ENCODE data around the gene EVC.
A peak's percentile ranks its signal among the peaks of the same experiment; 100 is the strongest.

EVC gene

GRCh38 chr4:5815641-5816040 lies 104.6 kb downstream of the EVC start:
- peak in 1 of 2 donors; percentile 29 for DNase-seq
- TF ChIP-seq CTCF (IDR thresholded peaks at IDR 0.05): no peak
- H3K4me3 ChIP-seq: no peak overlapping the region
- H3K27me3 ChIP-seq: no peaks in the 10 kb centered on the region
- H3K4me1 ChIP-seq: no peaks in the 10 kb centered on the region
- no peak overlapping the region for H3K27ac ChIP-seq
- peaks cover 25 to 93% (median 72%) of the 10 kb centered on the region in 3 donors for H3K36me3 ChIP-seq
- H3K9me3 ChIP-seq: peaks cover 0 to 2% (median 0%) of the 10 kb centered on the region in 3 donors
- intact Hi-C loops (cut with DNase I; ENCODE audit: low total_unique reads): loop anchor here (10.0 kb wide), 1 partner anchor 761 kb away; the partner anchor contains the start of gene STK32B

GRCh38 chr4:5816101-5816500 lies 105.1 kb downstream of the EVC start:
- H3K4me3 ChIP-seq: no peak overlapping the region
- intact Hi-C loops (cut with DNase I; ENCODE audit: low total_unique reads): loop anchor here (10.0 kb wide), 1 partner anchor 761 kb away; the partner anchor contains the start of gene STK32B
- H3K36me3 ChIP-seq: peaks cover 28 to 93% (median 72%) of the 10 kb centered on the region in 3 donors
- no peak overlapping the region for H3K27ac ChIP-seq
- DNase-seq: peak in 1 of 2 donors; percentile 47
- no peaks in the 10 kb centered on the region for H3K27me3 ChIP-seq
- no peaks in the 10 kb centered on the region for H3K9me3 ChIP-seq
- no peak for TF ChIP-seq CTCF (IDR thresholded peaks at IDR 0.05)
- no peaks in the 10 kb centered on the region for H3K4me1 ChIP-seq

- Histone ChIP-seq H3K27me3 (no peaks in the 10 kb centered on the region), H3K4me3 (no peak overlapping the region), H3K36me3 (peaks cover 33 to 93% (median 69%) of the 10 kb centered on the region in 3 donors), H3K4me1 (no peaks in the 10 kb centered on the region), H3K9me3 (no peaks in the 10 kb centered on the region), H3K27ac (no peak overlapping the region)
- TF ChIP-seq CTCF (IDR thresholded peaks at IDR 0.05): no peak
- intact Hi-C loops (cut with DNase I; ENCODE audit: low total_unique reads): loop anchor here (10.0 kb wide), 1 partner anchor 762 kb away; the partner anchor contains the start of gene STK32B
- DNase-seq: peak in 1 of 2 donors; percentile 50
Observed at GRCh38 chr4:5816851-5817375, 105.9 kb downstream of the EVC start.

- DNase-seq: no peak
- intact Hi-C loops (cut with DNase I; ENCODE audit: low total_unique reads): no loop called here
- Histone ChIP-seq H3K27me3 (no peaks in the 10 kb centered on the region), H3K4me3 (no peak overlapping the region), H3K27ac (no peak overlapping the region), H3K36me3 (peaks cover 21 to 87% (median 57%) of the 10 kb centered on the region in 3 donors), H3K9me3 (no peaks in the 10 kb centered on the region), H3K4me1 (no peaks in the 10 kb centered on the region)
- peak; percentile 31 to 35 for TF ChIP-seq CTCF (IDR thresholded peaks at IDR 0.05)
Observed at GRCh38 chr4:5821665-5822358, 110.8 kb downstream of the EVC start.

GRCh38 chr4:5822619-5823018 lies 111.6 kb downstream of the EVC start:
- Histone ChIP-seq H3K27me3 (no peaks in the 10 kb centered on the region), H3K4me3 (no peak overlapping the region), H3K36me3 (peaks cover 18 to 79% (median 52%) of the 10 kb centered on the region in 3 donors), H3K9me3 (no peaks in the 10 kb centered on the region), H3K4me1 (peaks cover 0 to under 1% (median 0%) of the 10 kb centered on the region in 4 donors), H3K27ac (no peak overlapping the region)
- intact Hi-C loops (cut with DNase I; ENCODE audit: low total_unique reads): no loop called here
- TF ChIP-seq CTCF (IDR thresholded peaks at IDR 0.05): no peak
- no peak for DNase-seq
